ENCODE results near the gene SIK3. TPM values are rescaled to one million over a fixed set of nuclear protein-coding genes. Genes with fewer than 3 reads are reported as not detected.

SIK3 gene
- total RNA-seq, 4 donors from 2014 or later: 58.8 to 85.8 (median 59.8) TPM

- H3K27ac ChIP-seq: peak overlapping the region in 1 of 4 donors; percentile 38
- H3K4me3 ChIP-seq: no peak overlapping the region
- no peak for DNase-seq
- TF ChIP-seq CTCF (IDR thresholded peaks at IDR 0.05): no peak
- TF ChIP-seq POLR2A (IDR thresholded peaks at IDR 0.05): no peak
- no peaks in the 10 kb centered on the region for H3K27me3 ChIP-seq
- no peaks in the 10 kb centered on the region for H3K36me3 ChIP-seq
- H3K4me1 ChIP-seq: peaks cover 0 to 15% (median 6%) of the 10 kb centered on the region in 4 donors
- H3K9me3 ChIP-seq: no peaks in the 10 kb centered on the region
Observed at GRCh38 chr11:117044287-117045035, 53.8 kb downstream of the SIK3 start.

DNA sequence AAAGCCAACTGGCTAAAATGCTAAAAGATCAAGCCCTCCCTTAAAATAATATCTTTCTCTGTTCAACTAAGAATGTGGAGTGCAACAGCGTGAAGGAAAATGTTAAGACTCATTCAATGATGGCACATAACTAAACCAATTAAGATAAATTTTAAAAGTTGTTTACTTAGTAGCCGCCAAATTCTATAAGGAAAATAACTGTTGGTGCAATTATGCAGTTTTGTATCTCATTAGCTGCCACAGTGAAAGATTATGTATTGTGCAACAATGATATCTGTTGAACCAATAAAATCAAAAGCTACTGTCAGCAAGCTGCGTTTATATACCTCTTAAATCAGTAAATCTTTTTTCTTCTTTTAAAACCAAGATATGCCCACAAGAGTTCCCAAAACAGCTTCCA, 55.5 kb downstream of the SIK3 start:
- no peaks in the 10 kb centered on the region for H3K9me3 ChIP-seq
- H3K36me3 ChIP-seq: no peaks in the 10 kb centered on the region
- no peak overlapping the region for H3K27ac ChIP-seq
- no peak for DNase-seq
- H3K4me3 ChIP-seq: no peak overlapping the region
- no peaks in the 10 kb centered on the region for H3K27me3 ChIP-seq
- peaks cover 0 to 22% (median 12%) of the 10 kb centered on the region in 4 donors for H3K4me1 ChIP-seq
- TF ChIP-seq CTCF (IDR thresholded peaks at IDR 0.05): no peak
- no peak for TF ChIP-seq POLR2A (IDR thresholded peaks at IDR 0.05)

- no peak overlapping the region for H3K4me3 ChIP-seq
Observed at GRCh38 chr11:117039900-117040299, 58.3 kb downstream of the SIK3 start.

GRCh38 chr11:117039270-117039669, 59.0 kb downstream of the SIK3 start:
- no peaks in the 10 kb centered on the region for H3K9me3 ChIP-seq

More at GRCh38 chr11:117039900-117040299, 58.3 kb downstream of the SIK3 start:
- H3K36me3 ChIP-seq: no peaks in the 10 kb centered on the region
- peaks cover 0 to 24% (median 11%) of the 10 kb centered on the region in 4 donors for H3K4me1 ChIP-seq
- H3K27ac ChIP-seq: no peak overlapping the region
- H3K27me3 ChIP-seq: no peaks in the 10 kb centered on the region
- TF ChIP-seq POLR2A (IDR thresholded peaks at IDR 0.05) (no peak), CTCF (IDR thresholded peaks at IDR 0.05) (no peak)
- no peak for DNase-seq
- H3K9me3 ChIP-seq: no peaks in the 10 kb centered on the region

GRCh38 chr11:117037975-117038350, 60.3 kb downstream of the SIK3 start:
- H3K4me3 ChIP-seq: no peak overlapping the region
- H3K27ac ChIP-seq: no peak overlapping the region

More at GRCh38 chr11:117039270-117039669, 59.0 kb downstream of the SIK3 start:
- Histone ChIP-seq H3K4me1 (peaks cover 0 to 21% (median 9%) of the 10 kb centered on the region in 4 donors), H3K36me3 (no peaks in the 10 kb centered on the region), H3K4me3 (no peak overlapping the region), H3K27ac (no peak overlapping the region), H3K27me3 (no peaks in the 10 kb centered on the region)
- no peak for DNase-seq
- TF ChIP-seq POLR2A (IDR thresholded peaks at IDR 0.05) (no peak), CTCF (IDR thresholded peaks at IDR 0.05) (no peak)

More at GRCh38 chr11:117037975-117038350, 60.3 kb downstream of the SIK3 start:
- Histone ChIP-seq H3K9me3 (no peaks in the 10 kb centered on the region), H3K27me3 (no peaks in the 10 kb centered on the region), H3K4me1 (peaks cover 0 to 21% (median 9%) of the 10 kb centered on the region in 4 donors), H3K36me3 (no peaks in the 10 kb centered on the region)
- TF ChIP-seq POLR2A (IDR thresholded peaks at IDR 0.05): no peak
- no peak for TF ChIP-seq CTCF (IDR thresholded peaks at IDR 0.05)
- DNase-seq: no peak
